ENCODE results near the gene TRPM4.

GRCh38 chr19:49133621-49134454 lies 23.8 kb upstream of the TRPM4 start:
- TF ChIP-seq CTCF (IDR thresholded peaks at IDR 0.05; ENCODE audit: borderline replicate concordance, extremely low read depth, low read length, poor library complexity, severe bottlenecking): no peak
- no peak for TF ChIP-seq EZH2 (IDR thresholded peaks at IDR 0.05; ENCODE audit: borderline replicate concordance, low read depth, low read length, severe bottlenecking)

All from DND-41 (cell line).